Measurements from ENCODE around the gene UBE2O.
"Not testable (repeated sequence)": the region's sequence is repeated elsewhere in the genome, so short reads cannot be mapped to it uniquely, and the experiment has no call there.

UBE2O gene

GRCh38 chr17:76369379-76369778 lies 83.6 kb downstream of the UBE2O start:
- H3K27ac ChIP-seq (ENCODE audit: insufficient read depth, low read depth, low read length, poor library complexity, severe bottlenecking): no peak overlapping the region
- no peak overlapping the region for H3K4me3 ChIP-seq (ENCODE audit: insufficient read depth, low read depth, low read length)
- no peaks in the 10 kb centered on the region for H3K36me3 ChIP-seq (ENCODE audit: control insufficient read depth, insufficient read depth, low read length)

GRCh38 chr17:76368545-76368944 lies 84.4 kb downstream of the UBE2O start:
- Histone ChIP-seq H3K4me3 (ENCODE audit: insufficient read depth, low read depth, low read length) (no peak overlapping the region), H3K36me3 (ENCODE audit: control insufficient read depth, insufficient read depth, low read length) (no peaks in the 10 kb centered on the region), H3K27me3 (ENCODE audit: control insufficient read depth, insufficient read depth, low read length, poor library complexity, severe bottlenecking) (no peaks in the 10 kb centered on the region), H3K9me3 (ENCODE audit: control insufficient read depth, low read length) (no peaks in the 10 kb centered on the region), H3K27ac (ENCODE audit: insufficient read depth, low read depth, low read length, poor library complexity, severe bottlenecking) (no peak overlapping the region), H3K4me1 (ENCODE audit: control insufficient read depth, insufficient read depth, low read length) (peaks cover 6% of the 10 kb centered on the region)
- 81 to 88% methylated on average over 11 of the region's 11 CpGs for WGBS, 2 experiments

More at GRCh38 chr17:76369379-76369778, 83.6 kb downstream of the UBE2O start:
- Histone ChIP-seq H3K27me3 (ENCODE audit: control insufficient read depth, insufficient read depth, low read length, poor library complexity, severe bottlenecking) (no peaks in the 10 kb centered on the region), H3K4me1 (ENCODE audit: control insufficient read depth, insufficient read depth, low read length) (peaks cover 10% of the 10 kb centered on the region), H3K9me3 (ENCODE audit: control insufficient read depth, low read length) (no peaks in the 10 kb centered on the region)
- 92 to 93% methylated on average over 10 of the region's 10 CpGs for WGBS, 2 experiments

- Histone ChIP-seq H3K27ac (ENCODE audit: insufficient read depth, low read depth, low read length, poor library complexity, severe bottlenecking) (no peak overlapping the region), H3K27me3 (ENCODE audit: control insufficient read depth, insufficient read depth, low read length, poor library complexity, severe bottlenecking) (no peaks in the 10 kb centered on the region), H3K36me3 (ENCODE audit: control insufficient read depth, insufficient read depth, low read length) (no peaks in the 10 kb centered on the region), H3K4me3 (ENCODE audit: insufficient read depth, low read depth, low read length) (no peak overlapping the region), H3K4me1 (ENCODE audit: control insufficient read depth, insufficient read depth, low read length) (peaks cover 3% of the 10 kb centered on the region), H3K9me3 (ENCODE audit: control insufficient read depth, low read length) (no peaks in the 10 kb centered on the region)
- WGBS, 2 experiments: 84 to 92% methylated on average over 6 of the region's 6 CpGs
Measured at GRCh38 chr17:76367642-76368041, 85.3 kb downstream of the UBE2O start.

- Histone ChIP-seq H3K27ac (ENCODE audit: insufficient read depth, low read depth, low read length, poor library complexity, severe bottlenecking) (no peak overlapping the region), H3K27me3 (ENCODE audit: control insufficient read depth, insufficient read depth, low read length, poor library complexity, severe bottlenecking) (no peaks in the 10 kb centered on the region), H3K9me3 (ENCODE audit: control insufficient read depth, low read length) (no peaks in the 10 kb centered on the region), H3K4me3 (ENCODE audit: insufficient read depth, low read depth, low read length) (no peak overlapping the region), H3K36me3 (ENCODE audit: control insufficient read depth, insufficient read depth, low read length) (no peaks in the 10 kb centered on the region), H3K4me1 (ENCODE audit: control insufficient read depth, insufficient read depth, low read length) (peaks cover 3% of the 10 kb centered on the region)
- WGBS, 2 experiments: 88 to 100% methylated on average over 3 of the region's 3 CpGs
Measured at GRCh38 chr17:76366247-76366646, 86.7 kb downstream of the UBE2O start.

GRCh38 chr17:76365256-76365903 lies 87.6 kb downstream of the UBE2O start:
- WGBS, 2 experiments: 61% methylated on average over 12 of the region's 12 CpGs
- no peaks in the 10 kb centered on the region for H3K36me3 ChIP-seq (ENCODE audit: control insufficient read depth, insufficient read depth, low read length)
- no peak overlapping the region for H3K27ac ChIP-seq (ENCODE audit: insufficient read depth, low read depth, low read length, poor library complexity, severe bottlenecking)
- no peaks in the 10 kb centered on the region for H3K9me3 ChIP-seq (ENCODE audit: control insufficient read depth, low read length)
- H3K4me1 ChIP-seq (ENCODE audit: control insufficient read depth, insufficient read depth, low read length): peaks cover 3% of the 10 kb centered on the region
- H3K27me3 ChIP-seq (ENCODE audit: control insufficient read depth, insufficient read depth, low read length, poor library complexity, severe bottlenecking): no peaks in the 10 kb centered on the region
- H3K4me3 ChIP-seq (ENCODE audit: insufficient read depth, low read depth, low read length): no peak overlapping the region

GRCh38 chr17:76363107-76363842 lies 89.7 kb downstream of the UBE2O start:
- 91 to 98% methylated on average over 11 of the region's 11 CpGs for WGBS, 2 experiments
- no peak overlapping the region for H3K4me3 ChIP-seq (ENCODE audit: insufficient read depth, low read depth, low read length)
- H3K9me3 ChIP-seq (ENCODE audit: control insufficient read depth, low read length): no peaks in the 10 kb centered on the region
- no peak overlapping the region for H3K27ac ChIP-seq (ENCODE audit: insufficient read depth, low read depth, low read length, poor library complexity, severe bottlenecking)
- no peaks in the 10 kb centered on the region for H3K27me3 ChIP-seq (ENCODE audit: control insufficient read depth, insufficient read depth, low read length, poor library complexity, severe bottlenecking)
- H3K4me1 ChIP-seq (ENCODE audit: control insufficient read depth, insufficient read depth, low read length): no peaks in the 10 kb centered on the region
- H3K36me3 ChIP-seq (ENCODE audit: control insufficient read depth, insufficient read depth, low read length): no peaks in the 10 kb centered on the region

GRCh38 chr17:76360461-76360860 lies 92.5 kb downstream of the UBE2O start:
- Histone ChIP-seq H3K27me3 (ENCODE audit: control insufficient read depth, insufficient read depth, low read length, poor library complexity, severe bottlenecking) (no peaks in the 10 kb centered on the region), H3K27ac (ENCODE audit: insufficient read depth, low read depth, low read length, poor library complexity, severe bottlenecking) (no peak overlapping the region), H3K4me3 (ENCODE audit: insufficient read depth, low read depth, low read length) (no peak overlapping the region), H3K4me1 (ENCODE audit: control insufficient read depth, insufficient read depth, low read length) (no peaks in the 10 kb centered on the region), H3K9me3 (ENCODE audit: control insufficient read depth, low read length) (no peaks in the 10 kb centered on the region), H3K36me3 (ENCODE audit: control insufficient read depth, insufficient read depth, low read length) (no peaks in the 10 kb centered on the region)
- 92 to 94% methylated on average over 2 of the region's 2 CpGs for whole genome bisulfite sequencing, 2 experiments

- H3K27me3 ChIP-seq (ENCODE audit: control insufficient read depth, insufficient read depth, low read length, poor library complexity, severe bottlenecking); H3K9me3 ChIP-seq (ENCODE audit: control insufficient read depth, low read length): not testable (repeated sequence)
- 84 to 85% methylated on average over 6 of the region's 6 CpGs for WGBS, 2 experiments
Measured at GRCh38 chr17:76359776-76360175, 93.2 kb downstream of the UBE2O start.

GRCh38 chr17:76359375-76359774 lies 93.6 kb downstream of the UBE2O start:
- Histone ChIP-seq H3K27ac (ENCODE audit: insufficient read depth, low read depth, low read length, poor library complexity, severe bottlenecking) (no peak overlapping the region), H3K4me3 (ENCODE audit: insufficient read depth, low read depth, low read length) (no peak overlapping the region), H3K9me3 (ENCODE audit: control insufficient read depth, low read length) (no peaks in the 10 kb centered on the region), H3K36me3 (ENCODE audit: control insufficient read depth, insufficient read depth, low read length) (no peaks in the 10 kb centered on the region), H3K4me1 (ENCODE audit: control insufficient read depth, insufficient read depth, low read length) (no peaks in the 10 kb centered on the region), H3K27me3 (ENCODE audit: control insufficient read depth, insufficient read depth, low read length, poor library complexity, severe bottlenecking) (no peaks in the 10 kb centered on the region)
- 86 to 93% methylated on average over 6 of the region's 6 CpGs for WGBS, 2 experiments

More at GRCh38 chr17:76359776-76360175, 93.2 kb downstream of the UBE2O start:
- H3K27ac ChIP-seq (ENCODE audit: insufficient read depth, low read depth, low read length, poor library complexity, severe bottlenecking); H3K4me3 ChIP-seq (ENCODE audit: insufficient read depth, low read depth, low read length); H3K4me1 ChIP-seq (ENCODE audit: control insufficient read depth, insufficient read depth, low read length); H3K36me3 ChIP-seq (ENCODE audit: control insufficient read depth, insufficient read depth, low read length): not testable (repeated sequence)

GRCh38 chr17:76357597-76358158 lies 95.3 kb downstream of the UBE2O start:
- Histone ChIP-seq H3K27me3 (ENCODE audit: control insufficient read depth, insufficient read depth, low read length, poor library complexity, severe bottlenecking) (no peaks in the 10 kb centered on the region), H3K9me3 (ENCODE audit: control insufficient read depth, low read length) (no peaks in the 10 kb centered on the region), H3K4me1 (ENCODE audit: control insufficient read depth, insufficient read depth, low read length) (no peaks in the 10 kb centered on the region), H3K27ac (ENCODE audit: insufficient read depth, low read depth, low read length, poor library complexity, severe bottlenecking) (no peak overlapping the region), H3K36me3 (ENCODE audit: control insufficient read depth, insufficient read depth, low read length) (no peaks in the 10 kb centered on the region), H3K4me3 (ENCODE audit: insufficient read depth, low read depth, low read length) (no peak overlapping the region)
- WGBS, 2 experiments: 88 to 89% methylated on average over 6 of the region's 6 CpGs

Data from ectodermal cell (in vitro differentiated cells).